Measurements from ENCODE around the gene ATP5MC2. TPM values are rescaled to one million over a fixed set of nuclear protein-coding genes. Genes with fewer than 3 reads are reported as not detected.
"Not testable (repeated sequence)": the region's sequence is repeated elsewhere in the genome, so short reads cannot be mapped to it uniquely, and the experiment has no call there.

The ATP5MC2 gene
- total RNA-seq, 1 donor from 2014 or later: 129 TPM

DNA sequence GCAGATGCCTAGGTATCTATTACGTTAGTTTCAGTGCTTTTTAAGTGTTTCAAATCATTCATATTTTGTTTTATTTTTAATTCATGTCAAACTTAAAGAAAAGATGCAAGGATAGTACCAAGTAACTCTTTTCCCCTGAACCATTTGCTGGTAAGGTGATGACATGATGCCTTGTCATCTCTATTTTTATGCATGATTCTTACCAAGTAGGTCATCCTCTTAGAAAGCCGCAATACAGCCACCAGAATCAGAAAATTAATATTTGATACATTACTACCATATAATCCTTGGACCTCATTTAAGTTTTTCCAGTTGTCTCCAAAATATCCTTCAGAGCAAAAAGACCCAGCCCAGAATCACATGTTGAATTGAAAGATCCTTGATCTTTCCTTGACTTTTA lies 22.3 kb downstream of the ATP5MC2 start:
- no peak for DNase-seq (ENCODE audit: low read depth in 2 of 2)

DNA sequence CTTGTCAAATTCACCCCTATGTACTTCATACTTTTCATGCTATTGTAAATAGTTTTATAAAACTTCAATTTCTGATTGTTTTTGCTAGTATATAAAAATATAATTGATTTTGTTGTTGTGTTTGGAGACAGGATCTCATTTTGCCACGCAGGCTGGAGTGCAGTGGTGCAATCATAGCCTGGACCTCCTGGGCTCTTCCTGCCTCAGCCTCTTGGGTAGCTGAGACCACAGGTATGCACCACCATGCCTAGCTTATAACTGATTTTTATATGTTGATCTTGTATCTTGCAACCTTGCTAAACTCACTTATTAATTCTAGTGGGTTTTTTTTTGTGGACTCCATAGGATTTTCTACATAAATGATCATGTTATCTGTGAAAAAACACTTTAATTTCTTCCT lies 23.5 kb downstream of the ATP5MC2 start:
- no peak for DNase-seq (ENCODE audit: low read depth in 2 of 2)

- no peak for DNase-seq (ENCODE audit: low read depth in 2 of 2)
These were observed 24.1 kb downstream of the ATP5MC2 start for GRCh38 chr12:53651737-53652136.

GRCh38 chr12:53646300-53646699 lies 29.6 kb downstream of the ATP5MC2 start:
- not testable (repeated sequence) for DNase-seq (ENCODE audit: low read depth in 2 of 2)

DNA sequence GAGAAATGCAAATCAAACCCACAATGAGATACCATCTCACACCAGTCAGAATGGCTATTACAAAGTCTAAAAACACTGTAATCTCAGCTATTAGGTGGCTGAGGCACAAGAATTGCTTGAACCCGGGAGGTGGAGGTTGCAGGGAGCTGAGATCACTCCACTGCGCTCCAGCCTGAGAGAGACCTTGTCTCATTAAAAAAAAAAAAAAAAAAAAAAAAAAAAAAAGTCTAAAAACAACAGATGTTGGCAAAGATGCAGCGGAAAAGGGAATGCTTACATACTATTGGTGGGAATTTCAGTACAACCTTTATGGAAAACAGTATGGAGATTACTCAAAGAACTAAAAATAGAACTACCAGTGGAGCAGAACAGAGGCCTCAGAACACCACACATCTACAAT lies 30.7 kb downstream of the ATP5MC2 start:
- DNase-seq (ENCODE audit: low read depth in 2 of 2): peak in 1 of 2 donors; percentile 52

DNA sequence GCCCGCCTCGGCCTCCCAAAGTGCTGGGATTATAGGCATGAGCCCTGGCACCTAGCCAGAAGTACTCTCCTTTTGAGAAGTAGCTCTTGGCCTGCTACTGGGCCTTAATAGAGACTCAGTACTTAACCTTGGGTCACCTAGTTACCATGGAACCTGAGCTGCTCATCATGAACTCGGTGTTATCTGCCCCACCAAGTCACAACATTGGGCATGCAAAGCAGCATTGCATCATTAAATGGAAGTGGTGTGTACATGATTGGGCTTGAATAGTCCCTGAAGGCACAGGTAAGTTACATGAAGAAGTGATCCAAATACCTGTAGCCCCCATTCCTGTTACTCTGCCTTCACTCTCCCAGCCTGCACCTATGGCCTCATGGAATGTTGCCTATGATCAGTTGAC lies 31.8 kb downstream of the ATP5MC2 start:
- no peak for DNase-seq (ENCODE audit: low read depth in 2 of 2)

GRCh38 chr12:53643232-53643979 lies 32.5 kb downstream of the ATP5MC2 start:
- no peak for DNase-seq (ENCODE audit: low read depth in 2 of 2)

GRCh38 chr12:53638057-53638456 lies 37.8 kb downstream of the ATP5MC2 start:
- no peak for DNase-seq (ENCODE audit: low read depth in 2 of 2)

DNA sequence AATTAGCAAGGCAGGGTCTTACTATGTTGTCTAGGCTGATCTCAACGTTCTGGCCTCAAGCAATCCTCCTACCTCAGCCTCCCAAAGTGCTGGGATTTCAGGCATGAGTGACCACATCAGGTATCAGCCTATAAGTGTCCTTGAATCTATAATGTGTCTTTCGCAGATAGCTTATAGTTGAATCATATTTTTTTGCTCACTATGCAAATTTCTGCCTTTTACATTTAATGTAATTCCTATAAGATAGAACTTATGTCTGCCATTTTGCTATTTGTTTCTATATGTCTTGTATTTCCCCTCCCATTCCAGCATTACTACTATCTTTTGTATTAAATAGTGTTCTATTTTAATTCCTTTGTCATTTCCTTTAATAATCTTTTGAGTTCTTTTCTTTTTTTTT lies 39.2 kb downstream of the ATP5MC2 start:
- no peak for DNase-seq (ENCODE audit: low read depth in 2 of 2)

GRCh38 chr12:53635708-53636107 lies 40.2 kb downstream of the ATP5MC2 start:
- not testable (repeated sequence) for DNase-seq (ENCODE audit: low read depth in 2 of 2)

- no peak for DNase-seq (ENCODE audit: low read depth in 2 of 2)
These were observed 44.2 kb downstream of the ATP5MC2 start for GRCh38 chr12:53631721-53632120.

- no peak for DNase-seq (ENCODE audit: low read depth in 2 of 2)
These were observed 48.0 kb downstream of the ATP5MC2 start for GRCh38 chr12:53627919-53628318.

DNA sequence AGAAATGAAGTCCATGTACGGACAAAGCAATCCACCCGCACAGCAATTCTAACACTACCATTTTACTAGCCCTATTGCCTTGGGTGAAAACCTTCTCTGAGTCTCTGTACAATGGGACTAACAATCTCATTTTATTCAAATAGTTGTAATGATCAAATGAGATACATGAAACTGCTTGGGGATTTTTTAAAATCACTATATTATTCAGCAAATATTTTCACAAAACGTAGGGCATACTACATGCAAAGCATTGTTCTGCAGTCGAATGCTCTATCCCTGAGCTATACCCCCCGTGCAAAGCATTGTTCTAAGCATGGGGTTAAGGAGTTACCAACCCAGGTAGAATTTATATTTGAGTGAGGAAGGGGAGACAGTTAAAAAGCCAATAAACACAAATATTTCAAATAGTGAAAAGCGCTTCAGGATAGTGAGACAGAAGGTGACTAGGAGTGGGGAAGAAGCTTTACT lies 49.1 kb downstream of the ATP5MC2 start:
- no peak for DNase-seq (ENCODE audit: low read depth in 2 of 2)

- DNase-seq (ENCODE audit: low read depth in 2 of 2): peak; percentile 98 to 100
These were observed 49.8 kb downstream of the ATP5MC2 start, which contains the start of gene ATF7 for GRCh38 chr12:53625946-53626701. Gene ATF7, minus strand, starts transcription at chr12:53626382. Its CDS starts 25,382 bp downstream, at chr12:53601000.

GRCh38 chr12:53625373-53625945 lies 50.4 kb downstream of the ATP5MC2 start:
- peak in 1 of 2 donors; percentile 21 for DNase-seq (ENCODE audit: low read depth in 2 of 2)

GRCh38 chr12:53624956-53625355 lies 50.9 kb downstream of the ATP5MC2 start:
- peak in 1 of 2 donors; percentile 17 for DNase-seq (ENCODE audit: low read depth in 2 of 2)

DNA sequence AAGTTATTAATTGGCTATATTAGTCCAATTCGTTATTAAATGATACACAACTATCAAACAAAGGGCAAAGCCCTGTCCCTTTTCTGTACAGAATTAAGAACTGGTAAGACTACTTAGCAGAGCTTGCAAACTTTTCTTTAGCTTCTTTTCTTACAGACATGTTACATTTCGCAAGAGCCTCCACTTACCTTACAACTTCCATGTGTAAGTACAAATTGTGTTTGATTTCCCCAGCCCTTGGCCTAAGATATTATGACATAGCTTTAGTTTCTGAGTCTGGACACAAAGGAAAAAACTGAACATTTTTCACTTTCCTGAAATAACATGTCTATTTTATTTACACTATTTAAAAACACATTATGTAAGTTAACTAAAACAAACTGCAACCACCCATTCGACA lies 51.4 kb downstream of the ATP5MC2 start:
- no peak for DNase-seq (ENCODE audit: low read depth in 2 of 2)

GRCh38 chr12:53623548-53624385 lies 52.1 kb downstream of the ATP5MC2 start:
- peak; percentile 61 to 86 for DNase-seq (ENCODE audit: low read depth in 2 of 2)

GRCh38 chr12:53622724-53623123 lies 53.2 kb downstream of the ATP5MC2 start:
- no peak for DNase-seq (ENCODE audit: low read depth in 2 of 2)

- peak in 1 of 2 donors; percentile 46 for DNase-seq (ENCODE audit: low read depth in 2 of 2)
These were observed 57.6 kb downstream of the ATP5MC2 start for GRCh38 chr12:53618275-53618674.

- DNase-seq (ENCODE audit: low read depth in 2 of 2): peak; percentile 50 to 58
These were observed 58.2 kb downstream of the ATP5MC2 start for GRCh38 chr12:53617700-53618099.

Data from lung microvascular endothelial cell (primary cell).